DND-41 (cell line): Measurements from ENCODE around the gene EPB41L4A.

Source experiments
- ATAC-seq: fragments of 200-7000 bp; cut with Tn5 transposase; 3 replicates; pipeline ENCODE4 v1.9.1; 2021; ENCODE audit warnings: low read depth; ENCODE audit not compliant: insufficient read depth
- DNase-seq: peaks from one replicate; pipeline ENCODE4 v3.0.0-alpha.2; 2020
- H2AFZ ChIP-seq: 2 replicates; pipeline ENCODE4 v1.6.0; 2012; ENCODE audit warnings: low read depth, low read length
- H3K27ac ChIP-seq: 2 replicates; pipeline ENCODE4 v1.5.1; 2012; ENCODE audit warnings: low read length, inconsistent platforms
- H3K27me3 ChIP-seq: fragments of 200-600 bp; sonication (generic); 2 replicates; pipeline ENCODE4 v1.6.0; 2012; ENCODE audit warnings: low read length, mild to moderate bottlenecking, inconsistent platforms; ENCODE audit not compliant: insufficient read depth, poor library complexity
- H3K36me3 ChIP-seq: 2 replicates; pipeline ENCODE4 v1.5.1; 2012; ENCODE audit warnings: low read length, inconsistent platforms; ENCODE audit not compliant: insufficient read depth
- H3K4me1 ChIP-seq: 2 replicates; pipeline ENCODE4 v1.5.1; 2012; ENCODE audit warnings: mild to moderate bottlenecking, low read length; ENCODE audit not compliant: insufficient read depth
- H3K4me2 ChIP-seq: 2 replicates; pipeline ENCODE4 v1.6.0; 2012; ENCODE audit warnings: mild to moderate bottlenecking, moderate library complexity, low read length, inconsistent platforms; ENCODE audit not compliant: insufficient read depth
- H3K4me3 ChIP-seq, 2 experiments: fragments of 200-600 bp in 1 of 2; shearing (Covaris generic) in 1 of 2; 2 replicates each; pipeline ENCODE4 v1.5.1; 2012 to 2016; ENCODE audit warnings: inconsistent platforms in 2 of 2, low read length in 2 of 2, mild to moderate bottlenecking in 2 of 2, low read depth in 1 of 2, moderate library complexity in 1 of 2
- H3K79me2 ChIP-seq: 2 replicates; pipeline ENCODE4 v1.6.0; 2012; ENCODE audit warnings: low read length, inconsistent platforms; ENCODE audit not compliant: insufficient read depth
- H3K9ac ChIP-seq: 2 replicates; pipeline ENCODE4 v1.6.0; 2012; ENCODE audit warnings: low read depth, mild to moderate bottlenecking, inconsistent platforms, low read length, moderate library complexity
- H3K9me3 ChIP-seq: 2 replicates; pipeline ENCODE4 v1.5.1; 2012; ENCODE audit warnings: low read length, moderate library complexity, mild to moderate bottlenecking, inconsistent platforms; ENCODE audit not compliant: insufficient read depth, severe bottlenecking
- H4K20me1 ChIP-seq: 2 replicates; pipeline ENCODE4 v1.6.0; 2012; ENCODE audit warnings: low read length; ENCODE audit not compliant: insufficient read depth
- CTCF ChIP-seq: IDR thresholded peaks from 2 replicates; pipeline ENCODE4 v1.5.1; 2012; ENCODE audit warnings: borderline replicate concordance, low read length, moderate library complexity, mild to moderate bottlenecking; ENCODE audit not compliant: poor library complexity, severe bottlenecking; ENCODE audit errors: extremely low read depth
- EZH2 ChIP-seq: IDR thresholded peaks from 3 replicates; pipeline ENCODE4 v1.6.1; 2012; ENCODE audit warnings: borderline replicate concordance, low read depth, mild to moderate bottlenecking, moderate library complexity, low read length, inconsistent platforms; ENCODE audit not compliant: severe bottlenecking

Gene EPB41L4A

GRCh38 chr5:112374356-112374755, 44.7 kb downstream of the EPB41L4A start:
- Histone ChIP-seq H3K27me3 (peaks cover 5% of the 10 kb centered on the region), H3K9me3 (no peaks in the 10 kb centered on the region), H2AFZ (no peak overlapping the region), H4K20me1 (no peaks in the 10 kb centered on the region), H3K9ac (no peak overlapping the region), H3K4me3 (no peak overlapping the region), H3K4me1 (no peaks in the 10 kb centered on the region), H3K27ac (no peak overlapping the region), H3K4me2 (no peak overlapping the region), H3K79me2 (no peaks in the 10 kb centered on the region), H3K36me3 (no peaks in the 10 kb centered on the region)
- TF ChIP-seq CTCF (no peak), EZH2 (no peak)
- DNase-seq = no peak
- no peak for ATAC-seq

GRCh38 chr5:112373885-112374284, 45.2 kb downstream of the EPB41L4A start:
- no peak for TF ChIP-seq EZH2
- no peak for TF ChIP-seq CTCF
- no peaks in the 10 kb centered on the region for H3K4me1 ChIP-seq
- H3K36me3 ChIP-seq = no peaks in the 10 kb centered on the region
- peaks cover 5% of the 10 kb centered on the region for H3K27me3 ChIP-seq
- H3K9ac ChIP-seq = no peak overlapping the region
- no peak overlapping the region for H3K4me2 ChIP-seq
- no peaks in the 10 kb centered on the region for H3K9me3 ChIP-seq
- H4K20me1 ChIP-seq = no peaks in the 10 kb centered on the region
- H3K27ac ChIP-seq = no peak overlapping the region
- ATAC-seq (no peak), DNase-seq (no peak)
- no peak overlapping the region for H3K4me3 ChIP-seq
- H2AFZ ChIP-seq = no peak overlapping the region
- no peaks in the 10 kb centered on the region for H3K79me2 ChIP-seq

GRCh38 chr5:112372543-112372942, 46.5 kb downstream of the EPB41L4A start:
- Histone ChIP-seq H3K9me3 (no peaks in the 10 kb centered on the region), H4K20me1 (no peaks in the 10 kb centered on the region), H3K36me3 (no peaks in the 10 kb centered on the region), H3K4me3 (no peak overlapping the region), H3K27ac (no peak overlapping the region), H3K79me2 (no peaks in the 10 kb centered on the region), H2AFZ (no peak overlapping the region), H3K4me2 (no peak overlapping the region), H3K9ac (no peak overlapping the region), H3K4me1 (no peaks in the 10 kb centered on the region), H3K27me3 (peaks cover 9% of the 10 kb centered on the region)
- TF ChIP-seq CTCF (no peak), EZH2 (no peak)
- DNase-seq (no peak), ATAC-seq (no peak)

GRCh38 chr5:112371067-112371466, 48.0 kb downstream of the EPB41L4A start:
- H3K9me3 ChIP-seq = no peaks in the 10 kb centered on the region
- TF ChIP-seq EZH2 = no peak
- TF ChIP-seq CTCF = no peak
- ATAC-seq = no peak
- H3K27me3 ChIP-seq = peaks cover 9% of the 10 kb centered on the region
- H3K4me2 ChIP-seq = no peak overlapping the region
- no peak overlapping the region for H3K9ac ChIP-seq
- no peak overlapping the region for H3K4me3 ChIP-seq
- DNase-seq = no peak
- no peak overlapping the region for H2AFZ ChIP-seq
- H3K4me1 ChIP-seq = no peaks in the 10 kb centered on the region
- no peaks in the 10 kb centered on the region for H4K20me1 ChIP-seq
- H3K79me2 ChIP-seq = no peaks in the 10 kb centered on the region
- no peak overlapping the region for H3K27ac ChIP-seq
- H3K36me3 ChIP-seq = no peaks in the 10 kb centered on the region
